HG03520 (cell line): Measurements from ENCODE around the gene LIMS1.
A peak's percentile ranks its signal among the peaks of the same experiment; 100 is the strongest.
"Not testable (repeated sequence)": the region's sequence is repeated elsewhere in the genome, so short reads cannot be mapped to it uniquely, and the experiment has no call there.

ENCODE experiments used
- ATAC-seq: cut with Tn5 transposase; IDR thresholded peaks from one replicate; pipeline ENCODE4 v1.9.1; 2021; ENCODE audit warnings: mild to moderate bottlenecking, moderate library complexity; ENCODE audit not compliant: unreplicated experiment

The LIMS1 gene

DNA sequence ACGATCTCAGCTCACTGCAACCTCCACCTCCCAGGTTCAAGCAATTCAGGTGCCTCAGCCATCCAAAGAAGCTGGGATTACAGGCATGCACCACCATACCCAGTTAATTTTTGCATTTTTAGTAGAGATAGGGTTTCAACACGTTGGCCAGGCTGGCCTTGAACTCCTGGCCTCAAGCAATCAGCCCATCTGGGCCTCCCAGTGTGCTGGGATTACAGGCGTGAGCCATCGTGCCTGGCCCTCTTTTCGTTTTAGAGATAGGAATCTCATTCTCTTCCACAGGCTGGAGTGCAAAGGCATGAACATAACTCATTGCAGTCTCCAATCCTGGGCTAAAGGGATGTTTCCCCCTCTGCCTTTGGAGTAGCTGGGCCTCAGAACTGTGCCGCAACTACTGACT is 182.7 kb downstream of the LIMS1 start:
- ATAC-seq, result not testable (repeated sequence)

DNA sequence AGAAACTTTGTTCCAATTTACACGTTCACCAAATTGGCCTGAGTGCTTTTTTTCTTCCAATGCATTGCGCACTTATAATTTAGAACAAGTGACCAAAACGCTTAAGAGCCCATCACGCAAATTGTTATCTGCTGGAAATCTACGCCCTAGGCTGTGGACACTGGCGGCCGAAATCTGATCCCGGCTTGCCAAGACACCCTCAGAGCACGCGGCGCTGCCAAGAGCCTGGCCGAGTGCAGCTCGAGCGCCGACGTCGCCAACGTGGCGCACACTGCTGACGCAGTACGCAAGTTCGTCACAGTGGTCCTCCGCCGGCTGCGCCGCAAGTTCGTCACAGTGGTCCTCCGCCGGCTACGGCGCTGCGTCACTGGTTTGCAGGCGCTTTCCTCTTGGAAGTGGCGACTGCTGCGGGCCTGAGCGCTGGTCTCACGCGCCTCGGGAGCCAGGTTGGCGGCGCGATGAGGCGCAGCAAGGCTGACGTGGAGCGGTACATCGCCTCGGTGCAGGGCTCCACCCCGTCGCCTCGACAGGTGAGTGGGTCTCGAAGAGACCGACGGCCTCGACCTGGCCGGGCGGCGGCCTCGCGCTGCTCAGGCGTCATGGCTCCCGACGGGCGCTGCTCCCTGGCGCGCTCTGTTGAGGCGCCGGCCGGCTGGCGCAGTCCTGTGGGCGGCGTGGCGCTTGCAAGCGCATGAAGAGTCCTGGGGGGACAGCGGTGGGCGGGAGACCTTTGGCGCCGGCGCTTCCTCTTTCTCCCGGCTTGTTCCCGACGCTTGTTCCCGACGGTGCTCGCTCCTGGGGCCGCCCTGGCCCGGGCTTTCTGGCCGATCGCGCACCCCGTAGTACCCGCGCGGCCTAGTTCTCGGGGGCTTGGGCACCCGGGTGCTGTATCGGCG is 185.1 kb downstream of the LIMS1 start, which contains the start of gene RANBP2:
TSS of gene RANBP2 (plus strand) at position 334 of the 896 bp plus-strand sequence. CDS start at position 459, 125 bp downstream.
- peak; percentile 97 for ATAC-seq

DNA sequence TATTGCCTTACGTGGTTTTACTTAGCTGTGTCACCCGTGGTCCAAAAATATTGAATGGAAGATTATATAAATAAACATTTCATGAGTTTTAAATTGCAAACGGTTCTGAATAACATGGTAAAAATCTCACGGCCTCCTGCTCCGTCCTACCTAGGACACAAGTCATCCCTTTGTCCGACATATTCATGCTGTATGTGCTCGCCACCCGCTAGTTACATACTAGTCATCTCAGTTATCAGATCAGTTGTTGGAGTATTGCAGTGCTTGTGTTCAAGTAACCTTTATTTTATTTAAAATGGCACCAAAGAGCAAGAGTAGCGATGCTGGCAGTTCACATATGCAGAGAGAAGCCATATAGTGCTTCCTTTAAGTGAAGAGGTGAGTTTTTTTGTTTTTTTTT is 191.8 kb downstream of the LIMS1 start:
- not testable (repeated sequence) for ATAC-seq

- ATAC-seq, result not testable (repeated sequence)
These were observed 200.4 kb downstream of the LIMS1 start for GRCh38 chr2:108734656-108735055.
